ENCODE measurements around the gene MARK1.

DNA sequence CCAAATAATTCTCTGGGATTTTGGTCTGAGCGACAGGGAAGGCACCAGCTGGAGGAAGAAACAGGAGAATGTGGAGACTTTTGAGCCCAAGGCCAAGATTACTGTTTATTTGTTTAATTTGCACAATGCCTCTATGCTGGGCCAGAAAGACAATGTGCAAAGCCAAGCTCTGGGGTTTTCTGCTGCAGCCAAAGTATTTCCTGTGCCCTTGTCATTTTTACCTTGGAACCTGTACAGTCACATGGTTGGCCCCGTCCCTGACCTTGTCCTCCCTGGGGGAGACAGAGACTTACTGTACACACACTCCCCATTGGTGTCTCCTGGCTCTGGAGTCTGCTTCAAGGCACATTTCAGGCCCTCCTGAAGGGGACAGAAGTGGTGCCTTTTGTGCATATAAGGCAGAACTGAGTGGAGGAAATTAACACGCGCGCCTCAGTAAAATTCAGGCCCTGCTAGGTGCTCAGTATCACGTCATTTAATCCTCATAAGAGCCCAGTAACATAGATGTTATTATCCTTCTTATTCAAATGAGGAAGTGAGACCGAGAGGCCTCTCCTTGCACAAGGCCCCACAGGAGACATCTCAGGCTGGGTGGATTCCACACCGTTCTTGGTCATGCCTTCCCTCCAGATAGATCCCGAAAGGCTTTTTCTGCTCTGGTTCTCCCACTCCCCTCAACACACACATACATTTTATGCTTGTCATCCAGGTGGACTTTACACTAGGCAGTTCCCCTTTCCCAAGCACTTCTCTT, 183.3 kb downstream of the MARK1 start:
- TF ChIP-seq MYC (IDR thresholded peaks at IDR 0.05; ENCODE audit: low read depth, low read length) (no peak), MYC (CRISPR knock-in tag; IDR thresholded peaks at IDR 0.05; ENCODE audit: borderline replicate concordance, low read depth) (no peak), MIER1 (IDR thresholded peaks at IDR 0.05; ENCODE audit: low read depth) (no peak), MEF2A (IDR thresholded peaks at IDR 0.05; ENCODE audit: control insufficient read depth, low read depth, low read length) (no peak), POU5F1 (IDR thresholded peaks at IDR 0.05; ENCODE audit: borderline replicate concordance, low read depth, low read length, partially characterized antibody) (no peak), HIVEP1 (CRISPR knock-in tag; IDR thresholded peaks at IDR 0.05) (no peak), GABPB2 (CRISPR knock-in tag; conservative IDR thresholded peaks at IDR 0.05) (no peak), EZH2 (IDR thresholded peaks at IDR 0.05; ENCODE audit: borderline replicate concordance, low read depth, low read length) (no peak)
- TF ChIP-seq, protein P1, sequence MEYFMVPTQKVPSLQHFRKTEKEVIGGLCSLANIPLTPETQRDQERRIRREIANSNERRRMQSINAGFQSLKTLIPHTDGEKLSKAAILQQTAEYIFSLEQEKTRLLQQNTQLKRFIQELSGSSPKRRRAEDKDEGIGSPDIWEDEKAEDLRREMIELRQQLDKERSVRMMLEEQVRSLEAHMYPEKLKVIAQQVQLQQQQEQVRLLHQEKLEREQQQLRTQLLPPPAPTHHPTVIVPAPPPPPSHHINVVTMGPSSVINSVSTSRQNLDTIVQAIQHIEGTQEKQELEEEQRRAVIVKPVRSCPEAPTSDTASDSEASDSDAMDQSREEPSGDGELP (CRISPR knock-in tag; IDR thresholded peaks at IDR 0.05; ENCODE audit: borderline replicate concordance), result no peak

Data from K562 (cell line).